Epithelial cell of esophagus (primary cell): Measurements from ENCODE around the gene ELMO3.

Experiments used
- DNase-seq: peaks from one replicate; pipeline ENCODE4 v3.0.0; 2010; ENCODE audit warnings: low read depth
- H3K4me3 ChIP-seq: 2 replicates; pipeline ENCODE4 v1.5.1; 2011; ENCODE audit warnings: mild to moderate bottlenecking, low read length, control low read depth
- CTCF ChIP-seq: IDR thresholded peaks from 2 replicates; pipeline ENCODE4 v1.5.1; 2011; ENCODE audit warnings: low read depth, mild to moderate bottlenecking, low read length, control low read depth, inconsistent platforms; ENCODE audit not compliant: insufficient read depth; ENCODE audit errors: missing control alignments

ELMO3 gene

GRCh38 chr16:67247192-67248072 is 48.5 kb downstream of the ELMO3 start, which contains the start of gene FHOD1:
Gene FHOD1 (minus strand): TSS chr16:67247481. CDS start chr16:67247410, 71 bp downstream.
- H3K4me3 ChIP-seq = peak within 1 kb of the TSS; percentile 68
- peak; percentile 97 for DNase-seq
- no peak for TF ChIP-seq CTCF

- DNase-seq = no peak
- no peak for TF ChIP-seq CTCF
- H3K4me3 ChIP-seq = peak overlapping the region; percentile 46
These were observed 49.1 kb downstream of the ELMO3 start for GRCh38 chr16:67248073-67248400.

- peak; percentile 20 for DNase-seq
- no peak for TF ChIP-seq CTCF
- peak within 1 kb of the TSS; percentile 46 for H3K4me3 ChIP-seq
These were observed 49.7 kb downstream of the ELMO3 start, which contains the start of gene SLC9A5 for GRCh38 chr16:67248401-67249177. Gene SLC9A5 (plus strand): TSS chr16:67248979. CDS start chr16:67249015, 36 bp downstream.

GRCh38 chr16:67249178-67250044 is 50.5 kb downstream of the ELMO3 start:
- no peak for TF ChIP-seq CTCF
- DNase-seq = no peak
- peak overlapping the region; percentile 37 for H3K4me3 ChIP-seq

GRCh38 chr16:67250045-67250327 is 51.1 kb downstream of the ELMO3 start:
- no peak for DNase-seq
- no peak for TF ChIP-seq CTCF
- H3K4me3 ChIP-seq = no peak overlapping the region

- DNase-seq = no peak
- H3K4me3 ChIP-seq = no peak overlapping the region
- no peak for TF ChIP-seq CTCF
These were observed 53.9 kb downstream of the ELMO3 start for GRCh38 chr16:67252609-67253497.
